ENCODE data around the gene TREML1.

GRCh38 chr6:41184761-41185160, 30.6 kb upstream of the TREML1 start:
- TF ChIP-seq, protein P1, sequence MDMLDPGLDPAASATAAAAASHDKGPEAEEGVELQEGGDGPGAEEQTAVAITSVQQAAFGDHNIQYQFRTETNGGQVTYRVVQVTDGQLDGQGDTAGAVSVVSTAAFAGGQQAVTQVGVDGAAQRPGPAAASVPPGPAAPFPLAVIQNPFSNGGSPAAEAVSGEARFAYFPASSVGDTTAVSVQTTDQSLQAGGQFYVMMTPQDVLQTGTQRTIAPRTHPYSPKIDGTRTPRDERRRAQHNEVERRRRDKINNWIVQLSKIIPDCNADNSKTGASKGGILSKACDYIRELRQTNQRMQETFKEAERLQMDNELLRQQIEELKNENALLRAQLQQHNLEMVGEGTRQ (CRISPR knock-in tag; IDR thresholded peaks at IDR 0.05), result no peak
- TF ChIP-seq PTBP1 (IDR thresholded peaks at IDR 0.05; ENCODE audit: low read depth, low read length) (no peak), PATZ1 (CRISPR knock-in tag; IDR thresholded peaks at IDR 0.05; ENCODE audit: borderline replicate concordance) (no peak), ZNF24 (IDR thresholded peaks at IDR 0.05) (no peak), CTCF (IDR thresholded peaks at IDR 0.05 in 2 of 3, conservative IDR thresholded peaks at IDR 0.05 in 1 of 3; ENCODE audit: insufficient read depth in 2 of 3, low read depth in 1 of 3, low read length in 3 of 3) (no peak), HDAC2 (IDR thresholded peaks at IDR 0.05) (no peak), PCBP2 (IDR thresholded peaks at IDR 0.05; ENCODE audit: low read depth, low read length, poor library complexity, severe bottlenecking) (no peak), ZFP36 (IDR thresholded peaks at IDR 0.05; ENCODE audit: low read depth, low read length, partially characterized antibody) (no peak), SMC3 (conservative IDR thresholded peaks at IDR 0.05; ENCODE audit: insufficient read depth, low read depth, low read length) (no peak), TEAD4 (IDR thresholded peaks at IDR 0.05; ENCODE audit: low read length) (no peak), TEAD4 (CRISPR knock-in tag; IDR thresholded peaks at IDR 0.05; ENCODE audit: borderline replicate concordance) (no peak), CHD2 (IDR thresholded peaks at IDR 0.05; ENCODE audit: low read depth, low read length) (no peak)

Measured in K562 (cell line).